Body of pancreas (tissue), 4 donors: Measurements from ENCODE around the gene RPTOR. TPM values are rescaled to one million over a fixed set of nuclear protein-coding genes. Genes with fewer than 3 reads are reported as not detected.

Experiments used
- ATAC-seq: fragments of 150-250 bp; one replicate; pipeline ENCODE4 v1.9.1; 2016
- DNase-seq, 4 donors: peaks; one replicate each; pipeline ENCODE4 v3.0.0-alpha.2; 2019
- H3K27ac ChIP-seq, 4 donors: fragments of 200-600 bp; sonication (generic); 1 replicate in 3 of 4; 2 replicates in 1 of 4; pipeline versions ENCODE4 v1.5.1 to v1.6.1; 2016 to 2019; ENCODE audit warnings: mild to moderate bottlenecking in 1 of 4, mixed read lengths in 1 of 4, moderate library complexity in 1 of 4
- H3K27me3 ChIP-seq, 2 donors: fragments of 200-600 bp; sonication (generic); one replicate each; pipeline ENCODE4 v1.6.0; 2016; ENCODE audit warnings: mild to moderate bottlenecking in 1 of 2
- H3K36me3 ChIP-seq, 2 donors: fragments of 200-600 bp; sonication (generic); replicated peaks in 1 of 2; 2 replicates each; pipeline ENCODE4 v1.5.1; 2016; ENCODE audit warnings: low read depth in 2 of 2; ENCODE audit not compliant: insufficient read depth in 1 of 2
- H3K4me1 ChIP-seq: fragments of 200-600 bp; sonication (generic); one replicate; pipeline ENCODE4 v1.6.0; 2016
- H3K4me3 ChIP-seq, 2 donors: fragments of 200-600 bp; sonication (generic); 1 replicate in 1 of 2; 2 replicates in 1 of 2; pipeline ENCODE4 v1.5.1; 2016 to 2019
- H3K9me3 ChIP-seq, 3 donors: fragments of 200-600 bp; sonication (generic); 1 replicate in 2 of 3; 2 replicates in 1 of 3; pipeline ENCODE4 v1.5.1; 2016
- POLR2A ChIP-seq, 3 donors: fragments of 450-650 bp; IDR thresholded peaks; one replicate each; pipeline ENCODE4 v1.6.1; 2016; ENCODE audit warnings: antibody characterized with exemption in 3 of 3, mild to moderate bottlenecking in 2 of 3
- WGBS, 2 donors: methylation state at CpG; one replicate each; pipeline ENCODE4 v1.1.5; 2017; 5-methylcytosine and 5-hydroxymethylcytosine counted together
- intact Hi-C: fragments of 100-400 bp; cut with DNase I; formaldehyde crosslinking; loops from one replicate; pipeline ENCODE4 v1.15.1; 2023
- total RNA-seq, 2 donors: library from RNA; depleted of rRNA; stranded (reverse); fragments of >200 nt; gene quantifications; one replicate each; pipeline ENCODE4 v1.1.0, GENCODE V29; 2016
- TF ChIP-seq, protein P1 (sequence below), 7 experiments: fragments of 450-650 bp in 4 of 7; fragments of 200-600 bp in 3 of 7; sonication (generic) in 3 of 7; IDR thresholded peaks; one replicate each; pipeline ENCODE4 v1.5.1; 2016 to 2019; ENCODE audit warnings: antibody characterized with exemption in 7 of 7

RPTOR gene
- total RNA-seq, 2 donors from 2014 or later, result 22.3 to 34.3 TPM

DNA sequence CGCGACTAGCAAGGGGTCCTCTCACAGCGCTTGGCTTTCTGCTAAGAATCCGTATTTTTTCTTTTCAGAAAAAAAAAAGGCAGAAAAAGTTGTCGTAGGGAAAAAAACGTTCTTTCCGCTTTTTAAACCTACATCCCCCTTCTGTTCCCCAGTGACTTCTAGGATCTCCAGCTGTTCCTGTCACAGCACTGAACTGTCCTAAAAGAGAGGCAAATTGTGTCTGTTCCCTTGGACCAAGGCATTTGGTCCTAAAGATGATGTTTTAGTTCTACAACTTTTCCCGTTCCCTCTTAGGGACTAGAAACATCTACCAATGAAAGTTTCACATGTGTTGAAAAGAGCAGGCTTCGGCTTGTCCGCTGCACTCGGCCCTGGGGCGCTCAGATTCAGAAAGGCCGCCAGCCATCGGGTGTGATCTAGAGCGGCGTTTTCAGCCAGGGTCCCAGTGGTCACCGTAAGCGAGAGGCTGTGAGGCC is 346.3 kb downstream of the RPTOR start:
- ATAC-seq (no peak), DNase-seq (no peak)
- peak overlapping the region in 1 of 4 donors; percentile 41 for H3K27ac ChIP-seq
- TF ChIP-seq POLR2A (IDR thresholded peaks at IDR 0.05), result no peak
- TF ChIP-seq, protein P1, sequence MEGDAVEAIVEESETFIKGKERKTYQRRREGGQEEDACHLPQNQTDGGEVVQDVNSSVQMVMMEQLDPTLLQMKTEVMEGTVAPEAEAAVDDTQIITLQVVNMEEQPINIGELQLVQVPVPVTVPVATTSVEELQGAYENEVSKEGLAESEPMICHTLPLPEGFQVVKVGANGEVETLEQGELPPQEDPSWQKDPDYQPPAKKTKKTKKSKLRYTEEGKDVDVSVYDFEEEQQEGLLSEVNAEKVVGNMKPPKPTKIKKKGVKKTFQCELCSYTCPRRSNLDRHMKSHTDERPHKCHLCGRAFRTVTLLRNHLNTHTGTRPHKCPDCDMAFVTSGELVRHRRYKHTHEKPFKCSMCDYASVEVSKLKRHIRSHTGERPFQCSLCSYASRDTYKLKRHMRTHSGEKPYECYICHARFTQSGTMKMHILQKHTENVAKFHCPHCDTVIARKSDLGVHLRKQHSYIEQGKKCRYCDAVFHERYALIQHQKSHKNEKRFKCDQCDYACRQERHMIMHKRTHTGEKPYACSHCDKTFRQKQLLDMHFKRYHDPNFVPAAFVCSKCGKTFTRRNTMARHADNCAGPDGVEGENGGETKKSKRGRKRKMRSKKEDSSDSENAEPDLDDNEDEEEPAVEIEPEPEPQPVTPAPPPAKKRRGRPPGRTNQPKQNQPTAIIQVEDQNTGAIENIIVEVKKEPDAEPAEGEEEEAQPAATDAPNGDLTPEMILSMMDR (IDR thresholded peaks at IDR 0.05), result no peak
- H3K4me1 ChIP-seq, result no peaks in the 10 kb centered on the region
- 80% methylated on average over 17 to 18 of the region's 18 CpGs for WGBS, 2 donors
- H3K27me3 ChIP-seq, result no peaks in the 10 kb centered on the region
- H3K4me3 ChIP-seq, result no peak overlapping the region
- peaks cover 0 to 8% of the 10 kb centered on the region in 2 donors for H3K36me3 ChIP-seq
- no peaks in the 10 kb centered on the region for H3K9me3 ChIP-seq
- intact Hi-C loops, result no loop called here

DNA sequence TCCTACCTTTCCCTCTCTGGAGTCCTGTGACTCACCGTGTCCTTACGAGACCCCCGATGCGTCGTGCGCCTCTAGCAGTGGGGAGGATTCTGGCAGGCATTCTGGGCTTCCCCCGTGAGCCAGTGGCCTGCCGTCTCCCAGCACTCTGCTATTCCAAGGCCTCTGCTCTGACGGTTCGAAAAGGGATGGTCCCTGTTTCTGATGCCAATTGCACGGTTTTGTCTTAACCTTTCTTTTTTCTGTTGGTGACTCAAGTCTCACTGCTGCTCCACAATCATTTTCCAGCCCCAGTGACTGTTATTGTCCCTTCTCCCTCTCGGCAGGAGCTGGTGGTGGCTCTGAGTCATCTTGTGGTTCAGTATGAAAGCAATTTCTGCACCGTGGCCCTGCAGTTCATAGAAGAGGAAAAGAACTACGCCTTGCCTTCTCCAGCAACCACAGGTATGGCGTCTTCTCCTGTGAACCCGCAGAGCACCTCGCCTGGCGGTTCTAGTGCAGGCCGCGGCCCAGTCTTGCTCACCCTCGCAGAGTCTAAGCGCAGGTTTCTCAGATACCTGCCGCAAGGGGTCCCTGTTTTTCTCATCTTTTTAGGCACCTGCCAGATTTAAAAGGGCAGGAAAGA is 346.9 kb downstream of the RPTOR start:
- TF ChIP-seq POLR2A (IDR thresholded peaks at IDR 0.05), result no peak
- TF ChIP-seq, protein P1 (IDR thresholded peaks at IDR 0.05), result no peak
- Histone ChIP-seq H3K9me3 (no peaks in the 10 kb centered on the region), H3K4me3 (no peak overlapping the region), H3K36me3 (peaks cover 0 to 7% of the 10 kb centered on the region in 2 donors), H3K27ac (peak overlapping the region in 1 of 4 donors; percentile 41), H3K27me3 (no peaks in the 10 kb centered on the region), H3K4me1 (no peaks in the 10 kb centered on the region)
- DNase-seq (peak in 1 of 4 donors; percentile 44), ATAC-seq (no peak)
- 84% methylated on average over 21 of the region's 23 CpGs for WGBS, 2 donors
- intact Hi-C loops, result no loop called here

DNA sequence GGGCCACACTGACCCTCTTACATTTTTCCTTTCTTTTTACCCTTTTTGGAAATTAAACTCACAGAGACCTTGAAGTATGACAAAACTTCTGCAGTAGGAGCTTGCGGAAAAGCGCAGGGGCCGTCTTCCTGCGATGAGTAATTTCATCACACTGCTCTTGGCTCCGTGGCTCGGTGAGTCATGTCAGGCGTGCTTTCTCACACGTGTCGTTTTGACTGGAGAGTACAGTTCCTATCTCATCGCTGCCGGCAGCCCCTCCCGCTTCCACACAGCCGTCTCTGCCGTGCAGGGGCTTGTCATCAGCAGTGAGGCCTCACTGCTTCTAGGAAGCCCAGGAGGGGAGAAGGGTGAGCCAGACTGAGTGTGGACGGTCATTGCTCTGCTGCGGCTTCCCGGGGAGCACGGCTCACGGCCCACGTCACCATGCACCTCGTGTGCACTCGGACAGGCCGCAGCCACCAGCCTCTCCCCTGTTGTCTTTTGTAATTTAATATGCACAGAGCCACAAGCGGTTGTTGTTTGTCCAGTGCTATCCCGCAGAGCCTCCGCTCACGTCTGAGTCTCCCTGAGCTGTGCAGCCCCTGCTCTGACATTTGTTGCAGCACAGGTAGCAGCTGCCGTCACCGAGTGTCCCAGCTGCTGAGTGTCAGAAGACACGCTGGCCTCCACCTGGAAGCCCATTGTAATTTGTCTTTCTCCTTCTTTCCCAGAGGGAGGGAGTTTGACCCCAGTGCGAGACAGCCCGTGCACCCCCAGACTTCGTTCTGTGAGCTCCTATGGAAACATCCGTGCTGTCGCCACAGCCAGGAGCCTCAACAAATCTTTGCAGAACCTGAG is 347.6 kb downstream of the RPTOR start:
- intact Hi-C loops, result no loop called here
- no peak for TF ChIP-seq POLR2A (IDR thresholded peaks at IDR 0.05)
- TF ChIP-seq, protein P1 (IDR thresholded peaks at IDR 0.05), result no peak
- Histone ChIP-seq H3K9me3 (no peaks in the 10 kb centered on the region), H3K4me3 (no peak overlapping the region), H3K27ac (peak overlapping the region in 1 of 4 donors; percentile 41), H3K4me1 (no peaks in the 10 kb centered on the region), H3K36me3 (peaks cover 0 to 5% of the 10 kb centered on the region in 2 donors), H3K27me3 (no peaks in the 10 kb centered on the region)
- ATAC-seq, result peak; percentile 54
- 75 to 82% methylated on average over 35 of the region's 35 CpGs for WGBS, 2 donors
- peak in 2 of 4 donors; percentile 41 to 68 for DNase-seq

DNA sequence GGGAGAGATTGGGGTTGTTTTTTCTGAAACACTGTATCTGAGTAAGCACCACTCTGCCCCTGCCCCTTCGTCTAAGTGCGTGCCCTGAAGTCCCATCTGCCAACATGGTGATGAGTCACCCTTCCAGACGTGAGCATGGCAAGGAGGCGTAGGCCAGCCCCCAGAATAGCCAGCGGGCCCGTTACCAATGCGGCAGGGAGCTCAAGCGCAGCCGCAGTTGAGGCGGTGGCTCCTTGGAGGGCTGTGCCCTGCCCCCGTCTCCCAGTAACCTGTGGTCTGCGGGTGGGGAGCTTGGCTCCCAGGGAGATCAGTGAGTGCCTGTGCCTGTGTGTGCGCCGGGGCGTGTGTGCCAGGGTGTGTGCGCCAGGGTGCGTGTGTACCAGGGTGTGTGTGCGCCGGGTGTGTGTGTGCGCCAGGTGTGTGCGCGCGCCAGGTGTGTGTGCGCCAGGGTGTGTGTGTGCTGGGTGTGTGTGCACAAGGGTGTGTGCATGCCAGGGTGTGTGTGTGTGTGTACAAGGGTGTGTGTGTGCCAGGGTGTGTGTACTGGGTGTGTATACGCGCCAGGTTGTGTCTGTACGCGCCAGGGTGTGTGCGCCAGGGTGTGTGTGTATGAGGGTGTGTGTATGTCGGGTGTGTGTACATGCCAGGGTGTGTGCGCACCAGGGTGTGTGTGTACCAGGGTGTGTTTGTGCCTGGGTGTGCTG is 348.4 kb downstream of the RPTOR start:
- Histone ChIP-seq H3K27ac (no peak overlapping the region), H3K4me1 (no peaks in the 10 kb centered on the region), H3K9me3 (no peaks in the 10 kb centered on the region), H3K4me3 (no peak overlapping the region), H3K36me3 (peaks cover 0 to 5% of the 10 kb centered on the region in 2 donors), H3K27me3 (no peaks in the 10 kb centered on the region)
- WGBS, 2 donors, result 84 to 85% methylated on average over 18 to 27 of the region's 31 CpGs
- ATAC-seq (no peak), DNase-seq (no peak)
- intact Hi-C loops, result no loop called here
- TF ChIP-seq POLR2A (IDR thresholded peaks at IDR 0.05), result no peak
- TF ChIP-seq, protein P1 (IDR thresholded peaks at IDR 0.05), result no peak
